Raji (cell line): ENCODE data around the gene CRIP1.

Experiments
- POLR2A ChIP-seq: IDR thresholded peaks from 2 replicates; pipeline ENCODE4 v1.6.1; 2011; ENCODE audit warnings: low read depth, low read length, control low read depth; ENCODE audit not compliant: insufficient read depth

CRIP1 gene

DNA sequence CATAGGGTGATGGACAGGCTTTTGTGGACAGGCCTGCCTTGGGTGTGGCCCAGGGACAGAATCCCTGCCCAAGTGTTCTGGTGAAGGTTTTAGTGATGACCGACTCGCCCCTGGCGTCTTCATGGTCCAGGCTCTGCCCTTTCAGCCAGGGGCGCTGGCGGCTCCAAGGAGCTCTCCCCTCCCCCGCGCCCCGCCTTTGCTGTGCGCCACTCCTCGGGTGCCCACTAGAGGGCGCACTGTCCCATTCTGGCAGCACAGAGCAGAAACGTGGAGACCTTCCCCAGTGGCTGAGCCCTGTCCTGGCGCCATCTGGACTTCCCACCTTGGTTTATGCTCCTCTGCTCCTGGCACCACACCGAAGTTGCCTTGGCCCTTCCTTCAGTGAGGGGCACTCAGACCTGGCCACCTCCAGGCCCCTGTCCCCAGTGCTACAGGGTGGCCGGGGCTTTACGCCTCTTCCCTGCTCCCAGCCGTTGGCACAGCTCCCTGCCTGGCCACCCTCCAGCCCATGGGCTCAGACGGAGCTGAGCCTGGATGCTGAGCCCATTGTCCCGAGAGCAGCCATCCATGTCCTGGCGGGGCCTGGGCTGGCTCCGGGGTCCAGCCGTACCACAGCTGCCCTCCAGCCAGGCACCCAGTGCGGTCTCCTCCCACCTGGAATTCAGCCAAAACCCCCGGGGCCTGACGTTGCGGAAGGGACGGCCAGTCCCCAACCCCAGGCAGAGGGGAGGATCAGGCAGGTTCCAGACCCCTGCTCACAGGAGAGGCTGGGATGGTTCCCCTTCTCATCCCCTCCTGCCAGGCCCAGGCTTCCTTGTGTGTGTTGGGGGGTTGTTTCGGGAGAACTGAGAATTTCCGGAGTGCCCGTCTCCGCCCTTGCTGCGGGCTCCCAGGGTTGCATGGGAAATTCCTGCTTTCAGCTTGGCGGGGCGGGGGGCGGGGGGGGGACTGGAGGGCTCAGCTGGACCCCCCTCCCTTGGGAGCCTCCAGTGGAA lies 5.6 kb upstream of the CRIP1 start:
- TF ChIP-seq POLR2A: peak; percentile 59

DNA sequence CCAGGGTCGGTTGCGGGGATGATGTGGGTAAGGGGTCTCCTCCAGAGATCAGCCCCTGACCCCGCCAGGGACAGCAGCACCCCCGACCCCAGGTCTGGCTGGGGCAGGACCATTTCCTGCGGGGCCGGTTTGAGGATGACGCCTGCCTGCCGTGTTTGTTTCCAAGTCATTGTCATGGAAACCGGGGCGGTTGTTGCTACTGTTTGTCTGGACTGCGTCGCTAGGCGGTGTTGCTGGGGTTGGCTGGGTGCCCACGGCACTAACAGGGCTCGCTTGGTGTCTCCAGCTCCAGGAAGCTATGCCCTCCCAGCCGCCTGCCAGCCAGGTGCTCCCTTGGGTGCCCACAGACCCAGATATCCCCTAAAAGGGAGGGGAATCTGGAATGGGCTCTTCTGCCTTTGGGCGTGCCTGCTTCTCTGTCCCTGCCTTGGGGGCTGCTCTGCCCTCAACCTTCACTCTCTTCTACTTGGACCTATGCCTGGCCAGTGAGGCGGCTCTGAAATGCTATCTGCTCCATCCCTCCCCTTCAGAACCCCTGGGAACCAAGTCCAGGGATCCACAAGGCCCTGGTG lies 4.7 kb upstream of the CRIP1 start:
- no peak for TF ChIP-seq POLR2A

DNA sequence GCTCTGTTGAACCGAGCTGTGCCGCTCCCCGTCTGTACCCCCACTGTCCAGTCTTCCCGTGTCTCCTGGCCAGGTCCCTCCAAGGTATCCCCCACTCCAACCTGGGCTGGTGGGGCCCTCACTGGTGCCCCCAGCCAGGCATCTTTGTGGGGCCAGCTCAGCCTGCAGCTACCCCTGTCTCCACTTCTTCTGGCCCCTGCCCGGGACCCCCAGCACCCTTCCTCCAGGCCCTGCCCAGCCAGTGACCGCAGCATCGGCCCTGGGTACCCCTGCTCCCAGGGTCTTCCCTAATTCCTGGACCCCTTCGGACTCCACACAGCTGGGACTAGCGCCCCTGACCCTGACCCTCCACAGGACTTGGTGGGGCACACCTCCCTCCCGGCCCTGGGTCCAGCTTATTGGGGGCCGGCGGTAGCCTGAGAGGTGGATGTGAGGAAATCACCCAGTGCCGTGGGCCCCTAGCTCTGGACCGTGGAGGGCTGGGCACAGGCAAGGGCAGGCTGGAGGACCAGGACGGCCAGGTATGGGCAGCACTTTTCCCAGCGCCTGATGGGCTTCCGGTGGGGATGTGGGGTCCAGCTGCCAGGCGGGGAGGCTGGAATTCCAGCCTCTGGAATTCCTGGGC lies 4.1 kb upstream of the CRIP1 start:
- no peak for TF ChIP-seq POLR2A

DNA sequence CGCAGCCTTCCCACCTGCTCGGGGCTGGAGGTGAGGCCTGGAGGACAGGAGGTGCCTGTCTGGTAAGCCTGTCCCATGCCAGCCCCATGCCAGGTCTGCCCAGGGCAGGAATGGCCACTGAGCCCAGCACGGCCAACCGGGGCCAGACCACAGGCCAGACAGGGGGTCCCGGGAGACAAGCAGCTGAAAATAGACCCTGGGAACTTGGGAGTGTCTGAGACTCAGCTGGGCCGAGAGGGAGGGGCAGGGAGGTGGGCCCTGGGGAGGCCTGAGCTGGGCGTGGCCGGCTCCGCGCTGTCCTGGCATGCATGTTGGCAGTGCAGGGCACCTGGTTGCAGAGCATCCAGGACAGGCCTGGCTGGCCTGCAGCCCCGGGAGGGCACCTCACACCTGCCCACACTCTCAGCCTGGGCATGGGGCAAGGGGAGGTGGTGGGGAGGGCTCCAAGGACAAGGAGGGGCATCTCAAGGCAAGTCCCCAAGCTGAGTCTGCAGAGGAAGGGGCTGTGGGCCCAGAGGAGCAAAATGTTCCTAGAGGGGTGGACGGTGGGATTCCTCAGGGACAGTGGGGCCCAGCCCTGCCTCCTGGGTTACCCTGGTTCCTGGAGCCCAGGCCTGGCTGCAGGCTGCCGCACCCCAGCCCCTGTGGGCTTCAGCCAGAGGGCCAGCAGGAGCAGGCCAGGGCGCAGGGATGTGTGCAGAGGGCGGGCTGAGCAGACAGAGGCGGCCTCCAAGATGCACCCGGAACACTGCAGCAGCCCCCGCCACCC lies 3.2 kb upstream of the CRIP1 start:
- no peak for TF ChIP-seq POLR2A

DNA sequence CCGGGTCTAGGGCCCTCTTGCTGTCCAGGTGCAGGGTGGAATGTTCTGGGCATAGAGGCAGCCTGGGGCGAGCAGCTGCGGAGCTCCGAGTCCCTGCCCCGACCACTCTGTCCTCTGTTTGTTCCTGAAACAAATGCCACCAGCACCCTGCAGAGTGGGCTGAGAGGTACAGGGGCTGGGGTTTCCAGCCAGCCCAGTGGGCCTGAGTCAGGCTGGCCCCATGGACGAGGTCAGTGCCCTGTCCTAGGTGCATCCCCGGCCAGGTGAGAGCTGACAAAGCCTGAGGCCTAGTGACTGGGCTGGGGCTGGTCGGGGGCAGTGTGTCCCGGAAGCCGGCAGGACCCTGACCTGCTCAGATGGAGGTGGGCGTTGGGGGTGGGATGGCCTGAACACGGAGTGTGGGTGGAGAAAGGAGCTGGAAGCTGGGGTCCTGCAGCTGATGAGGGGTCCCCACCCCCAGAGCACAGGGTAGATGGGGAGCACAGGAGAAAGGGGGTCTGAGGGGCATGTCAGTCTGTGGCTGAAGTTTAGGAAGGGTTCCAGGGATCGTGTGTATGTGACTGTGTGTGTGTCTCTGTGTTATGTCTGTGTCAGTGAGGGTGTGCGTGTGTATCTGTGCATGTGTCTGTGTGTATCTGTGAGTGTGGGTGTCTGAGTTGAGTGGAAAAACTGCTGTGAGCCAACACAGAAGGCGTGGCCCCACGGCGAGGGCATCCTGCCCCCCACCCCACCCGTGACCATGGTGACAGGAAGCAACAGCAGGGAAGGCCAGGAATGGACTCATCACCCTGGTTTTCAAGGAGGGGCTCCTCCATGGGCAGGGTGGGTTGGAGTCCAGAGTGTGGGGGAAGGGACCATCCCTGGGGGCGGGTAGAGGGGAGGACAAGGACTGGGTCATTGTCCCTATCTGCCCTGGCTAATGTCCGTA lies 2.4 kb upstream of the CRIP1 start:
- no peak for TF ChIP-seq POLR2A

DNA sequence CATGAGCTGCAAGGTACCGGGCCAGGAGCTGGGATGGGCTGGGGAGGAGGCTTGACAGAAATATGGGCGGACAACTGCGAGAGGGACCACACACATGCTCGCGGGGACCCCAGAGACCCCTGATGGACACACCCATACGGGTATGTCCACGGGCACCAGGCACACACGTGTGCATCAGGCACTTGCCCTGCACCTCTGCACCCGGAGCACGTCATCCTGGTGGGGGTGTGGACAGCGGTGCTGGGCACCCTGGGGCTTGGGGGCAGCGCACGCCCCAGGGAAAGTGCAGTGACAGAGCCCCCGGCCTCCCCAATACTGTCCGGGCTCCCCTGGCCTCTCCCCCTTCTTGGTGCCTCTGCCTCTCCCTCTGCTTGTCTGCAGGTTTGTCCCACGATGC lies 1.7 kb upstream of the CRIP1 start:
- TF ChIP-seq POLR2A: peak; percentile 28; the same call in 1 of the 2 replicates

DNA sequence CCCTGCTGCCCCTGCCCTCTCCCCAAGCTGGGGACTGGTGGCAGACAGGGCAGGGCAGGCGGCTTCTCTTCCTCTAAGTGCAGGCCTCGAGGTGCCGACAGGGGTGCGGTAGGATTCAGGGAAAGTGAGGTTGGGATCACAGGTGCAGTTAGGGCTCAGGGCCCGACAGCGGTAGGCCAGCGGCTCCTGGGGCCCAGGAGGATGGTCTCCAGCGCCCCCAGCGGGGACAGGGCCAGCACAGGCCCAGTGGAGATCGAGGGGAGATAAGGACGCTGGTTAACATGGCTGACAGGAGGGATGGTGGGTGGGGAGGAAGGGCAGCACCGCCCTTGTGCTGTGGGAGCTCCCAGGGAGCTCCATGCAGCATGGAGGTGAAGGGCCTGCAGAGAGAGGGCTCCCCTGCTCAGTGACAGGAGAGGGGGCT lies 935 bp upstream of the CRIP1 start:
- no peak for TF ChIP-seq POLR2A

DNA sequence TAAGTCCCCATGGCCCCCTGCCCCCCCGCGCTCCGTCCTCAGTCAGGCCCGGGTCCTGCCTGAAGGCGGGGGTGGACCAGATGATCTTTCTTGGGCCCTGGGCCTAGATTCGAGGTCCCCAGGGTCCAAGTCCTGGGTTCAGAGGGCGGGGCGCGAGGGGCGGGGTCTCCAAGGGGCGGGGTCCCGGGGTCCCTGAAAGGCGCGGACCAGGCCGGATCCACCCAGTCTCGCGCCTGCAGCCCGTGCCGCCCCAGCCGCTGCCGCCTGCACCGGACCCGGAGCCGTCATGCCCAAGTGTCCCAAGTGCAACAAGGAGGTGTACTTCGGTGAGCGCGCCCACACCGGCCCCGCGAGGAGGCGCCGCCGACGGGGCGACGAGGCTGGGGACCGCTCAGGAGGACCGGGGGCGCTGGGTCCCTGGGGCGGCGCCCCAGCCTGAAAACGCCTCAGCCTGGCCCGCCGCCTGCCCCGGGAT lies 325 bp downstream of the CRIP1 start:
- TF ChIP-seq POLR2A: peak; percentile 68

DNA sequence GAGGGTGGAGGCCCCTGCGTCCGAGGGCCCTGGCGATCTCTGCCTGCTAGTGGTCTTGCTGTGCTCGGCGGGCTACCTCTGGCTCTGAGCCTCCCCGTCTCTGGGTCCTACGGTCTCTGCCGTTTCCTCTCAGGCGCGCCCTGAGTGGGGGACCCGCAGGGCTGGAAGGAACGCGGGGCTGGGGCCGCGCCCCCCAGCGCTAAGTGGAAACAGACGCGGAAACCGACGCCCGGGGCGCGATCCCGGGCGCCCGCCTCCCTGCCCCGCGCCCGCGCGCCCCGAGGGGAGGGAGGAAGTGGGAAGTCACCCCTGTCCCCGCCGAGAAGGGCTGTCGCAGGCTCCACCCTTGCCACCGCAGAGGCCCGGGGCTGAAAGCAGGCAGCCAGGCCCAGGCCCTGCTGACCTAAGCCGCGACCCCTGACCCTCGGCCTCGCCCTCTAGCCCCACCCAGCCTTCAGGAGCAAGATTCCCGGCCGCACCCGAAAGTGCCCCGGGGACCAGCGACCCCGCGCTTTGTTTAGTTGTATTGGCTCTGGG lies 831 bp downstream of the CRIP1 start:
- TF ChIP-seq POLR2A: no peak

DNA sequence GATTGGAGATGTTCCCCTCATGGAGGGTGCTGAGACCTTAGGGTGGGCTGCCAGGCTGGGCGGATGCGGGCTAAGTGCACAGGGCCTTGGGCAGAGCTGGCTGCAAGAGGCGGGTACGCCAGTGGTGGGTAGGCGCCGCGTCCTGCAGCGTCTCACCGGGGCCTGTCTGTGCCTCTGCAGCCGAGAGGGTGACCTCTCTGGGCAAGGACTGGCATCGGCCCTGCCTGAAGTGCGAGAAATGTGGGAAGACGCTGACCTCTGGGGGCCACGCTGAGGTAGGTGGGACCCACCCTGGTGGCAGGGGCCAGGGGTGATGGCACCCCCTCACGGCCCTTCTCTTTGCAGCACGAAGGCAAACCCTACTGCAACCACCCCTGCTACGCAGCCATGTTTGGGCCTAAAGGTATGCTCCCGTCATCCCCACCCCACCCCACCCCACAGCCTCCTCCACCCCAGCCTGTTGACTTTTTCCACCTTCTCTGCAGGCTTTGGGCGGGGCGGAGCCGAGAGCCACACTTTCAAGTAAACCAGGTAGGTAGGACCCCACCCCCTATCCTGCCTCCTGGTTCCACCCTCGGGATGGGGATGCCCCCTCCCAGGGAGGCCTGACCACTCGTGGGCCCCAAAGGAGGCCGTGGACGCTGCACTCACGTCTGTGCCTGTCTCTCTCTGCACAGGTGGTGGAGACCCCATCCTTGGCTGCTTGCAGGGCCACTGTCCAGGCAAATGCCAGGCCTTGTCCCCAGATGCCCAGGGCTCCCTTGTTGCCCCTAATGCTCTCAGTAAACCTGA lies 1.5 kb downstream of the CRIP1 start:
- TF ChIP-seq POLR2A: no peak

DNA sequence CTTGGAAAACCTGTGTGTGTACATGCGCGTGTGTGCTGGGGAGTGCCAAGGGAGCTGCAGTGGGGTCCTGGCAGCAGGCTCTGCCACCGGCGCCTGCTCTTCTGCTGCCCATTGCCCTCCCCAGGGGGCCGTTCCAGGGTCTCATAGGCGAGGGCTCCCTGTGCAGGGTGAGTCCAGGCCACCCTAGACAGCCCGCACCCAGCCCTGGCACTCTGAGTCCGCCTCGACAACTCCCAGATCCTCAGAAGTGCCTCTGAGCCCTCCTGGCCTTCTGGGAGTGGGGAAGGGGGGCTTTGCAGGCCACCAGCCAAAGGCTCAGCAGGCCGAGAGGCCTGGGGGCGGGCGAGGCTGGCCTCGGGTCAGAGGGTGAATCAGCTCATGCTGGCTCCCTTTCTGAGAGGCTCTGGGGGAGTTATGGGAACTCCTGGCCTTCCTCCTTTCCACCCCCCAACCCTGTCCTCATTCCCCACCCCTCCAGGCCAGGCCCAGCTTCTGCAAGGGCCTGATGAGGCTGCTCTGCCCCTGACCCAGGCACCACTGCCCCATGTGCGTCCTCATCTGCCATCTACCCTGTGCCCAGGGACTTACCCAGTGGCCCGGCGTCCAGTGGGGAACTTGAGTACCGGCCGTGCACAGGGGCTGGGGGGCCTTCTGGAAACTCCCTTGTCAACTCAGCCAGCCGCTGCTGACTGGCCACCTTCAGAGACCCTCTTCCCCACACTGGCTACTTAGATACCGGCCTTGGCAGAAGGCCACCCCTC lies 2.3 kb downstream of the CRIP1 start:
- 0 out of 2 replicates have a peak, but pooled peaks have one; percentile 24 for TF ChIP-seq POLR2A
